Measurements from ENCODE around the gene PABPC1L. TPM values are rescaled to one million over a fixed set of nuclear protein-coding genes. Genes with fewer than 3 reads are reported as not detected.

Gene PABPC1L
- total RNA-seq, 1 donor from 2014 or later: 61.1 TPM

DNA sequence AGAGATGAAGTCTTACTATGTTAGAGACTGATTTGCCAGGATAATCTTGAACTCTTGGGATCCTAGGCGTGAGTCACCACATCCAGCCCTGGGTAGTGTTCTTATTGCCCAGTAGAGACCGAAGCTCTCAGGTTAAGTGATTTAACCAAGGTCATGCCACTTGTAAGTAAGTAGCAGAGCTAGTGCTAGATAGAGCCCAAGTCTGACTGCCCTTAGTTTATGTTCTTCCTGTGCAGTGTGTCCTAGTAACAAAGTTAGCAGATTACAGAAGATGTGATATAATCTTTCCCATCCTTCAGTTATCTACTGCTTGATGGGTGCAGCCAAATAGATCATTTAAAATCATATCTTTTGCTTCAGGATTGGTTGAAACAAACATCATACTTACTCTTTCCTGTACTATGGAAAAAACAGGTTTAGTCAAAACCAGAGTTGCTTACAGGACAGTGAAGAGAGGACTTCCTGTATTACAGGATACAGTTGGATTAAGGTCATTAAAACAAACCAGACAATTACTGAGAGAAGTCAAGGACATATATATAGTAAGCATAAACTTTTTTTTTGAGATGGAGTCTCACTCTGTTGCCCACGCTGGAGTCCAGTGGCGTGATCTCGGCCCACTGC, 9.5 kb upstream of the PABPC1L start:
- peaks cover 49% of the 10 kb centered on the region for H3K4me1 Mint-ChIP-seq
- intact Hi-C loops (cut with micrococcal nuclease): no loop called here
- no peak overlapping the region for H3K27ac Mint-ChIP-seq
- no peaks in the 10 kb centered on the region for H3K9me3 Mint-ChIP-seq
- H3K27me3 Mint-ChIP-seq: no peaks in the 10 kb centered on the region
- H3K4me3 Mint-ChIP-seq: no peak overlapping the region
- POLR2A ChIA-PET: interaction anchor here (0.8 to 0.9 kb wide), 2 partner anchors 15 to 1220 kb away, joined by 3 read pairs; partner anchors contain the start of gene YWHAB
- DNase-seq: no peak
- TF ChIP-seq, protein P1, sequence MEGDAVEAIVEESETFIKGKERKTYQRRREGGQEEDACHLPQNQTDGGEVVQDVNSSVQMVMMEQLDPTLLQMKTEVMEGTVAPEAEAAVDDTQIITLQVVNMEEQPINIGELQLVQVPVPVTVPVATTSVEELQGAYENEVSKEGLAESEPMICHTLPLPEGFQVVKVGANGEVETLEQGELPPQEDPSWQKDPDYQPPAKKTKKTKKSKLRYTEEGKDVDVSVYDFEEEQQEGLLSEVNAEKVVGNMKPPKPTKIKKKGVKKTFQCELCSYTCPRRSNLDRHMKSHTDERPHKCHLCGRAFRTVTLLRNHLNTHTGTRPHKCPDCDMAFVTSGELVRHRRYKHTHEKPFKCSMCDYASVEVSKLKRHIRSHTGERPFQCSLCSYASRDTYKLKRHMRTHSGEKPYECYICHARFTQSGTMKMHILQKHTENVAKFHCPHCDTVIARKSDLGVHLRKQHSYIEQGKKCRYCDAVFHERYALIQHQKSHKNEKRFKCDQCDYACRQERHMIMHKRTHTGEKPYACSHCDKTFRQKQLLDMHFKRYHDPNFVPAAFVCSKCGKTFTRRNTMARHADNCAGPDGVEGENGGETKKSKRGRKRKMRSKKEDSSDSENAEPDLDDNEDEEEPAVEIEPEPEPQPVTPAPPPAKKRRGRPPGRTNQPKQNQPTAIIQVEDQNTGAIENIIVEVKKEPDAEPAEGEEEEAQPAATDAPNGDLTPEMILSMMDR (IDR thresholded peaks at IDR 0.05): no peak
- peaks cover 64% of the 10 kb centered on the region for H3K36me3 Mint-ChIP-seq (ENCODE audit: low read depth)
- CTCF ChIA-PET: no interaction called here
- ATAC-seq (ENCODE audit: low read depth): no peak

- intact Hi-C loops (cut with micrococcal nuclease): no loop called here
- no peak overlapping the region for H3K4me3 Mint-ChIP-seq
- H3K4me1 Mint-ChIP-seq: peaks cover 34% of the 10 kb centered on the region
- no peak for ATAC-seq (ENCODE audit: low read depth)
- TF ChIP-seq, protein P1 (IDR thresholded peaks at IDR 0.05): no peak
- H3K27me3 Mint-ChIP-seq: no peaks in the 10 kb centered on the region
- H3K9me3 Mint-ChIP-seq: no peaks in the 10 kb centered on the region
- CTCF ChIA-PET: no interaction called here
- H3K36me3 Mint-ChIP-seq (ENCODE audit: low read depth): peaks cover 75% of the 10 kb centered on the region
- POLR2A ChIA-PET: no interaction called here
- DNase-seq: no peak
- H3K27ac Mint-ChIP-seq: no peak overlapping the region
These were observed 7.9 kb upstream of the PABPC1L start for GRCh38 chr20:44901974-44902373.

- TF ChIP-seq, protein P1 (IDR thresholded peaks at IDR 0.05): no peak
- no peaks in the 10 kb centered on the region for H3K9me3 Mint-ChIP-seq
- peaks cover 16% of the 10 kb centered on the region for H3K4me1 Mint-ChIP-seq
- ChIA-PET POLR2A (no interaction called here), CTCF (no interaction called here)
- ATAC-seq (ENCODE audit: low read depth) (no peak), DNase-seq (no peak)
- H3K4me3 Mint-ChIP-seq: no peak overlapping the region
- peaks cover 88% of the 10 kb centered on the region for H3K36me3 Mint-ChIP-seq (ENCODE audit: low read depth)
- intact Hi-C loops (cut with micrococcal nuclease): no loop called here
- H3K27ac Mint-ChIP-seq: no peak overlapping the region
- no peaks in the 10 kb centered on the region for H3K27me3 Mint-ChIP-seq
These were observed 5.5 kb upstream of the PABPC1L start for GRCh38 chr20:44904377-44904776.

DNA sequence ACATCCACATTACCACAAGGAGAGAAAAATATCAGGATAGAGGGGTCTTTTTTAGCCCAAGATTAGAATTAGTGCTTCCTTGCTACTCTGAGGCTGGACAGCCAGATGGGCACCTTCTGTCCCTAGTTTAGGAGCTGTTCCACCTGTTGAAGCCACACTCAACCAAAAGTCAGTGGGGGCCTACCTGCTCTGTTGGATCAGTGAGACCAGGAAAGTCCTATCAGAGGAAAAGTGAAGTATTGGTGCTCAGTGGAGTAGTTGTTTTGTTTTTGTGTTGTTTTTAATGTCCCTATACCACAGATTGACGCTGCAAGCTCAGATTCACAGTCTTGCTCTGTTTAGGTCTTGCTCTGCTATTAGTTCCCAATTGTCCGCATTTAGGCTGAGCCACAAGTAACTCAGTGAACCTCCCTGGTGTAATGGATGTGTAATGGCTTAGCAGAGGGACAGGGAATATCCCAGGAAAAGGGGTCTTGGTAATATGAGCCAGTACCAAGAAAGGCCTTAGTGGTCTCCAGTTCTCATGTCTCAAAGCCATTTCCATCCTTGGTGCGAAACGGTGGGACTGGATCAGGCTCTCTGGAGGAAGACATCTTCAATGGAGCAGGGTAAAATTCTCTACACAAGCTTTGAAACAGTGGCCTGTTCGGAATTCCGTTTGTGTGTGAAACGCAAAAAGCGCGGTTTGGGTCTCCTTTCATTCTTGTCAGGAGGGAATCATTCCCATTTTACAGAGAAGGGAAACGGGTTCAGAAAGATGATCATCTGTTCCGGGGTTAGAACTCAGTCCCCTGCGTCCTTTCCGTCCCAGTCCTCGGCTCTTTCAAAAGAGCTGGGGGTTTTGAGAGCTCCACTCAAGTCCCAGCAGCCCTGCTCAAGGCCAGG, 631 bp upstream of the PABPC1L start:
- TF ChIP-seq, protein P1 (IDR thresholded peaks at IDR 0.05): no peak
- DNase-seq (no peak), ATAC-seq (ENCODE audit: low read depth) (no peak)
- Mint-ChIP-seq H3K27me3 (no peaks in the 10 kb centered on the region), H3K27ac (no peak overlapping the region), H3K36me3 (ENCODE audit: low read depth) (peaks cover 61% of the 10 kb centered on the region), H3K9me3 (no peaks in the 10 kb centered on the region), H3K4me1 (peaks cover 18% of the 10 kb centered on the region), H3K4me3 (peak overlapping the region; percentile 89)
- POLR2A ChIA-PET: interaction anchor here (0.6 to 2.2 kb wide), 6 partner anchors 24 to 1253 kb away, joined by 3 to 12 read pairs (median 6); partner anchors contain the start of genes TOMM34 and YWHAB
- intact Hi-C loops (cut with micrococcal nuclease): no loop called here
- CTCF ChIA-PET: interaction anchor here (0.7 to 2.0 kb wide), 3 partner anchors 16 to 186 kb away, joined by 3 to 7 read pairs (median 3); no protein-coding TSS in a partner anchor

All from activated B cell treated with CpG ODN at 0.5 μM for 24 hours (primary cell).